Astrocyte of the spinal cord (primary cell): ENCODE measurements around the gene CEACAM19.

Experiments used
- DNase-seq: peaks from one replicate; pipeline ENCODE4 v3.0.0; 2011; ENCODE audit warnings: low read depth, low spot score
- H3K4me3 ChIP-seq: 2 replicates; pipeline ENCODE4 v1.5.1; 2011; ENCODE audit warnings: low read depth, mild to moderate bottlenecking, low read length, moderate library complexity
- CTCF ChIP-seq: IDR thresholded peaks from 2 replicates; pipeline ENCODE4 v1.5.1; 2012; ENCODE audit warnings: low read depth, mild to moderate bottlenecking, low read length, inconsistent platforms
- in situ Hi-C: cut with HindIII; loops from 2 replicates; pipeline ENCODE4 v1.10.0; 2017; ENCODE audit warnings: low sequenced_read_pairs

The CEACAM19 gene

GRCh38 chr19:44646049-44646416, 25.2 kb upstream of the CEACAM19 start:
- no peak for DNase-seq
- in situ Hi-C loops = no loop called here
- no peak for TF ChIP-seq CTCF
- H3K4me3 ChIP-seq = no peak overlapping the region

- no peak for DNase-seq
- no peak for TF ChIP-seq CTCF
- no peak overlapping the region for H3K4me3 ChIP-seq
- in situ Hi-C loops = no loop called here
These were observed 24.1 kb upstream of the CEACAM19 start for GRCh38 chr19:44647144-44647543.

DNA sequence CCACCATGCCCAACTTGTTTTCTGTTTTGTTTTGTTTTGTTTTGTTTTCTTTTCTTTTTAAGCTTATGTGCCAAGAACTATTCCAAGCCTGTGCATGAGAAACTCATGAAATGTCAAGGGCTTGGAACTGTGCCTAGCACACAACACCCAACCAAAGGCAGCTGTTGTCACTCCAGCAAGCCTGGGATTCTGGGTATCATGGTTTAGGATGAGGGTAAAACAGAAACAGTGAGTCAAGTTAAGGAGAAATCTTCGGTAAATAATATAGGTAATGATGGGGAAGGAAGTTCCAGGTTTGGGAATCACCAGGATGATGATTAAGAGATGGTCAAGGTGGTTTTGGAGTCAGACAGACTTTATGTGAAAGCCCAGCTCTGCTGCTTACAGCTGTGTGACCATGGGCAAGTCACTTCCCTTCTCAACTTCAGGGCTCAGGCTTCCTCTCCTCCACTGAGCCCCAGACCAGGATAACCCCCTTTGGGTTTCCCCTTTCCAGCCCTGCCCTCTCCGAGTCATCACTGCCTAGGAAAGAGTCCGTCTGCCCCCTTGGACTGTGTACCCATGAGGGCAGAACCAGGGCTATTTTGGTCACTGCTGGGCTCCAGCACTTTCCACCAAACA, 22.5 kb upstream of the CEACAM19 start:
- in situ Hi-C loops = no loop called here
- peak; percentile 36 for DNase-seq
- no peak for TF ChIP-seq CTCF

GRCh38 chr19:44649578-44650145, 21.6 kb upstream of the CEACAM19 start:
- no peak for DNase-seq
- no peak overlapping the region for H3K4me3 ChIP-seq
- TF ChIP-seq CTCF = no peak
- in situ Hi-C loops = no loop called here

More for the DNA sequence above, 22.5 kb upstream of the CEACAM19 start:
- H3K4me3 ChIP-seq = no peak overlapping the region

DNA sequence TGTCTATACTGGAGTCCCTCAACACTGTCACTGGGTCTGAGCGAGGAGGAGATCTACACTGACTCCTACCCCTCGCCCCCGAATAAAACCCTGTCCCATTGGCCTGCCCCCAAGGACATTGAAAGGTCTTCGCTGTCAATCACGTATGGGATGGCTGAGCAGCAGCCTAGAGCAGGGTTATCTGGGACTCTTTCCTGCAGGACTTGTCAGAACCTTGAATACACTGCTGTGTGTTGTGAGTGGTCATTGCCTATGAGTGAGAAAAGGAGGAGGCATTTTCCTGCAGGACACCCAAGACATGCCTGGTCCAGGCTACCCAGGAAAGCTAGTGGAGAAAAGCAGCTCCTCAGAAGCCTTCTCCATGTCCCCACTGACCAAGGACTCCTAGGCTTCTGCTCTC, 17.9 kb upstream of the CEACAM19 start:
- no peak for DNase-seq
- in situ Hi-C loops = no loop called here
- no peak overlapping the region for H3K4me3 ChIP-seq
- TF ChIP-seq CTCF = no peak

- TF ChIP-seq CTCF = peak; percentile 56
- H3K4me3 ChIP-seq = no peak overlapping the region
- peak; percentile 39 for DNase-seq
- in situ Hi-C loops = no loop called here
These were observed 17.1 kb upstream of the CEACAM19 start for GRCh38 chr19:44653977-44654774.
